ENCODE results near the gene IRF3.

GRCh38 chr19:49679771-49680413 lies 14.2 kb upstream of the IRF3 start:
- TF ChIP-seq CTCF (IDR thresholded peaks at IDR 0.05), result no peak
- no peak for TF ChIP-seq POLR2A (IDR thresholded peaks at IDR 0.05)
